NCI-H2029 (cell line): Measurements from ENCODE around the gene ZNF618.

ENCODE experiments used
- DNase-seq: peaks from one replicate; lab custom pipeline; 2025; lab: John Stamatoyannopoulos, UW

The ZNF618 gene

DNA sequence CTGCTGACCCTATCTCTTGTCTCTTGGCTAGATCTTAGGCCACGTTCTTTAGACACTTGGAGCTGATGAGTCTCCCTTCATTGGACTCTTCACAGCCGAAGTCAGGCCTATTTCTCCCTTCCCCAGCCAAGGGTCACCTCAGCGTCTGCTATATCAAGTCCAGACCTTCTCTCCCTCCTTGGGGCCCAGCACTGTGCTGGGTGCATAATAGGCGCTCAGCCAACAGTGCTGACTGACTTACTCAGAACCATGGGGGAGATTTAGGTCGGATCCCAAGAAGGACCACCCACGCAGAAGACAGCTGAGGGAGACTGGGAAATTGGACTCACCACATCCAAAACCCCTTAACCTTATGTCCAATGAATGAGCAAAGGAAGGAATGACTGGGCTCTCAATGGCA is 207.6 kb downstream of the ZNF618 start:
- DNase-seq, result no peak

DNA sequence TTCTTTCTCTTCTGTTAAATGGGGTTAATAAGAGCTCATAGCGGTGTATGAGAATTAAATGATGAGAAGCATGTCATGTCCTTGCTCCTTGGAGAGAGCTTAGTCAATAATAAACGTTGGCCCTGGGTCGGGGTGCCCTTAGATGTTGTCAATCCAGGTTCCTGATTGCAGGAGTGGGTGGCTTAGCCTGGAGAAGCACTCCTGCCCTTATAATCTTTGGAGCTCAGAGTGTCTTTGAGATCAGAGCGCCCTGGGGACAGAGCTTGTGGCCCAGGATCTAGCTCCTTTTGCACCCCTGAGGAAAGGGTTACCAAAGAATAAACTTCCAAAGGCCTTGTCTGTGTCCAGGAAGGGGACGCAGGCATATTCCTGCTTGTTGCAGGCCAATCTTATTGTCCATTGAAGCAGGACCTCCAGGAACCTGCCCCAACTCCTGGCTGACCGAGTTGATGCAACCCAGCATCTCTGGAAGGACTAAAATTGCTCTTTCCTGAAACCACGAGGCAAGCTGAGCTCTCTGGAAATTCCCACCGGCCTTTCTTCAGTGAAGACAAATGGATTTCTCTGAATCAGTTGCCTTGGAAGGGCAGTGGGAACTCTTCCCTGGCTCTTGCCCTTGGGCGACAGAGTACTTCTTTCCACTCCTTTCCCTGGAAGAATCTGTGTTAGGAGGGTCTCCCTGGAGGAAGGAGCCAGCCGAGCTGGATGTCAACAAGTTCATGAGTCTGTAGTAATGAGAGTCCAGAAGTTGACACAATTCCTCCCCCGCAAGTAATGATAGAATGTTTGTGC is 208.4 kb downstream of the ZNF618 start:
- no peak for DNase-seq

DNA sequence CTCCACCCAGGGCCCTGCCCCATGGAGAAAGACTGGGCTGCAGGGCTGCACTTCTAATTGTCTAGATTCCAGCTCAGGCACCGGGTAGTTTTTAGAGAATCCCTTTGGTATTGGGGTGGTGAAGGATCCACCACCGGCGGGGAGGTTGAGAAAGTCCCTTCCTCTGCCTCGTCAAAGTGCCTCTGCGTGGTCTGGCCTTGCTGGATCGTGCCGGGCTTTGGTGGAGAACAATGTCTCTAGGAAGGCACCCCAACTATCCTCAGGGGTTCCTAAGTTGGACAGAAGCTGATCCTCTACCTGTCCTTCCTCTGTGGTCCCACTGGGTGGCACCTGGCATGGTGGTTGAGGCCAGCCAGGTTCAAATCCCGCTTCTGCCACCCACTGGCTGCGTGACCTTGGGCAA is 209.3 kb downstream of the ZNF618 start:
- no peak for DNase-seq

DNA sequence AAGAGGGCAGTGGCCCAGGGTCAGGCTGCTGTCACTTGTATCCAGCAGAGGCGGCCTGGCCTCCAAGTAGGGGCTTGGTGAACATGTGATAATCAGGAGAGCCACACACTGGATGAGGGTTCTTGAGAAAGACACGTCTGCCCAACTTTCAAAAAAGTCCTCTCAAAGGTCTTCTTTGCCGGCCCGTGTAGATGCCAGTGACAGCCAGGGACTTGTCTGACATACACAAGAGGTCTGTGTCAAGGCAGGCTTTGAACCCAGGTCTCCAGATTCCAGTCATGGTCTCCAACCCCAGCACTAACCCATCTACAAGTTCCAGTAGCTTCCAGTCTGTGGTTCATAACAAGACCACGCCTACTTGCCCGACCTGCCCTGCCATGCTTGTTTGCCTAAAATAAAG is 209.9 kb downstream of the ZNF618 start:
- DNase-seq, result no peak

DNA sequence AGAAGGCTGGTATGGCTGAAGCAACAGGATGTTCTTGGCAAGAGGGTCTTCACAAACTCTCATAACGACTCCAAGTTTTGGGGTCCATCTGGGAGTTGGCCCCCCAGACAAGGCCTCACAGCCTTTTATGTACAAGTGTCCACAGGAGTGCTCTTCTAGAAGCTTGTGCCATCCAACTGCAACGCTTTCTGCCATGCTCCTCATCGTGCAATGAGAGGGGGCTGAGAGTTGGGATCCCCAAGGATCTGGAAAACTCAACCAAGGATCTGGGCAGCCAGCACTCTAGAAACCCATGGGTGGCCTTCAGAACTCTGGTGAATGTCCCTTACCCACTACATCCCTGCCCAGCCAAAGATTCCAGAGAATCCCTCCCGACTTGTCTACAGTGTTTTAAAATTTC is 210.5 kb downstream of the ZNF618 start:
- no peak for DNase-seq

DNA sequence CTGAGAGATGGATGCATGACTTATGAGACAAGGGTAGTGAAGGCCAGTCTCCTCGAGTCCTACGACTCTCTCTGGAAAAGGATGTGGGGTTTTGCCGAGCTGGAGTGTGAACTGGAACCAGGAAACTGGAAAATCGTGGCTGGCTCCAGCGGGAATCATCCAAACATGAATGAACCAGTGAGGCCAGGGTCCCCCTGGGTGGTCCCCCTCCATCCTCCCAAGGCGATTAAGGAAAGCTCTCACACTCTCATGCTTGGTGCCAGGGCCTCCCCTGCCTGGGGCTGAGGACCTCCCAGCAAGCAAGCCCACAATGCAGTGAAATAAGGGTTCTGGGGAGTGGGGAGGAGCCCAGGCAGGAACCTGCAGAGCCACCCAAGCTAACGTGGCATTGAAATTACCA is 211.6 kb downstream of the ZNF618 start:
- no peak for DNase-seq

DNA sequence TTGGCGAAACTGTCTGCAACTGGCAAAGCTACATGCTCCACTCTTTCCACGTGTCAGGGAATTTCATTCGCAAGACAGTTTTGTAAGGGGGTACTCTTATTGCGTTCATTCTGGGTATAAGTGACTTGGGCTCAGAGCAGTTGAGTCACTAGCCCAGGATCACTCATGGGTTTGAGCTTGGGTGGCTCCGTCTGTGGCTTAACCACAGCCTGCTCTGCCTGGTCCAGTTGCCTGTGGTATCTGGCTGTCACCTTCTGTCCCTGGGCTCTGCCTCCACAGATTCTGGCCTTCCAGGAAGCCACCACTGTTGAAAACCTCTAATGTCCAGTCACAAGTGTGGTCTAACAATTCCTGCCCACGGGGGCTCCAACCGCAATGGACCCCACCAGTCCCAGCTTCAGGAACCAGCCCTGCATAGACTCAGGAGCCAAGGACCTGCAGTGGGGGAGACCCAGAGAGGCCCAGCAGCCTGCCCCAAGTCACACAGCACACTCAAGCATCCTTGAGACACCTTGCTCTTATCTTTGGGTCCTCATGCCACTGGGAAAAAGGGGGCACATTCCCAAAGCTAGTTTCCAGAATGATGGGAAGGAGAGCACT is 212.6 kb downstream of the ZNF618 start:
- no peak for DNase-seq

DNA sequence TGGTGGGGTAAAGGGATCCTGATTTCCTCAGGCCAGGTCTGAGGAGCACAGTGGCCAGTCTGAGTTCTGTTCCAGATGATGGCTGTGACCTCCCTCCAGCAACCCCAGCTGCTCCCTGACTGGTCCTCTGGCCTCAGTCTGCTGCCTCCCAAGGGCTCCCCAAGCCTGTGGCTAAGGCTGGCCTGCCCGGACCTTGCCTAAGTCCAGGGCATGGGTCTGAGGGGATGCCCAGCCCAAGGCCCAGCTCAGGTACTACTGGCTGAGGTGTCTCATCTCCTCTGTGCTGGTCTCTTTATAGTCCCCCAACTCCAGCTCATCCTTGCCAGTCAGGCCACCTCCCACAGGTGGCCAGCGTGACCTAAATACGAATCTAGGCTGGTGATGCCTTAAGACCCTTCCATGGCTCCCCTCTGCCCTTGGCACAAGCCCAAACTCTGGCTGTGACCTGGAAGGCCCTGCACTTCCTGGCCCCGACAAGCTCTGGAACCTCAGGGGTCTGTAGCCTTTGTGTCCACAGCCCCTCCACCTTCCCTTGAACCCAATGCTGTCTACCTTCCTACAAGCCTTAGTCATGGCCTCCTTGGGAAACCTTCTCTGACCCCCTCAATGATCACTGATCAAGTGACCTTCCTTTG is 213.2 kb downstream of the ZNF618 start:
- DNase-seq, result no peak

DNA sequence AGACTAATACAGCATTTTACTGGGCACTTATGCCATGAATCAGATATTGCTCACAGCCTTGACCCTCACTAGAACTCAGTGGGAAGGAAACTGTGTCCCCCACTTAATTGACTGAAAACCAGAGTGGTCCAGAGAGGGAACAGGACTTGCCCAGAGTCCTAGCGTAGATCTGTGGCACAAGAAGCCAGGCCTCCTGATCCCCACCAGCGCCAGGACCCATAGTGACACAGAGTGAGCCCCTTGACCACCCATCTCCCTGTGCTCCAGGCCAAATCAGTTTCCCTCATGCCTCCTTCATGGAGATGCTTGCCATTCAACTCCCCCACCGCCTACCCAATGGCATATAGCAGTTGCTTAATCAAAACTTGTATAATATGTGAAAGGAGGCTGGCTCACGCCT is 214.7 kb downstream of the ZNF618 start:
- DNase-seq, result no peak

DNA sequence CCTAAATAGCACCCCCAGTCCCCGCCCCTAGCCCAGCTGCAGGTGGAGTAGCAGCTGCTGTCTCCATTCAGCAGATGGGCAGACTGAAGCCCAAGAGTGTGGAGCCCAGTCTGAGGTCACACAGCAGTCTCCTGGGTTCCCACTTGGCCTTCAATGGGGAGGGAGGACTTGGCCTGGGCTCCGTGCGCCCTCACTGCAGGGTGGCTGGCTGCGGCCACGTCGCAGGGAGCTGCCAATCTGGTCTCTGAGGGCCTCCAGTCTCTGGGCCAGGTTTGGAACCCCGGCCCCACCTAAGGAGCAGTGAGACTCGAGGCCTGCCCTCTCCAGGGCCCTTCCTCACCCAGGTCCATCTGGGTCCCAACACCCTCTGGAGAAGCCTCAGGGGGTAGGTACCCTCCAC is 215.6 kb downstream of the ZNF618 start:
- no peak for DNase-seq

DNA sequence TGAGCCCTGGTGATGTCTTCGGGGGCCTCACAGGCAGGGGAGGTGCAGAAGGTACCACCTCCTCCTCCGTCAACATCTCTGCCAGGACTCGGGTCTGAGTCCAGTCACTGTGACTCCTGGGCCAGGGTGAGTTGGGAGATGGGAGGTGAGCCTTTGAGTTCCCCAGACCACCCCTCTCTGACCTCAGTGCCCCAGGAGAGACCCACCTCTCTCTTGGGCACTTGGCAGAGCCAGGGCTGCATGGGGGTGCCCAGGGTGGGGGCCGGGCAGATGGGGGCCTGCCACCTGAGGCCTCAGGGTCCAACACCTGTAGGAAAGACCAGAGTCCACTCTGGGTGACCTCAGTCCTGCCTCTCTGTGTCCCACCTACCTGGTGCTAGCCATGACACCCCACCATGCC is 216.2 kb downstream of the ZNF618 start:
- DNase-seq, result no peak

DNA sequence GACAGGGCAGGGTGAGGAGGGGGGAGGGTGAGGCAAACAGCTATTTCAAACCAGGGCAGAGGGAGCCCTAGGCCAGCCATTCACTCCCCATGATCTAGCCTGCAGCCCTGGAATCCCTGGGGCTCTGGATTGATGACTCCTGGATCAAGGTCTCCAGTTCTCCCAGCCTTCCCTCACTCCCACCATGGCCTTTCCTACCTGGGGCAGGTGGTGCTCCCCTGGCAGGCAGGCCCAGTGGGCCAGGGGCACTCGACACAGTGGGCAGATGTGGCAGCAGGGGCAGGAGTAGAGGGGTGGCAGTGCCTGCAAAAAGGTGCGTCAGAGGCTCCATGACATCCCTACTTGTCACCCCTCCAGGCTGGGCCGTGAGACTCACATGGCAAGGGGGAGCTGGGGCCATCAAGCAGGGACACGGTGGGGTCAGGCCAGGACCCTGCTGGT is 216.9 kb downstream of the ZNF618 start:
- DNase-seq, result no peak

DNA sequence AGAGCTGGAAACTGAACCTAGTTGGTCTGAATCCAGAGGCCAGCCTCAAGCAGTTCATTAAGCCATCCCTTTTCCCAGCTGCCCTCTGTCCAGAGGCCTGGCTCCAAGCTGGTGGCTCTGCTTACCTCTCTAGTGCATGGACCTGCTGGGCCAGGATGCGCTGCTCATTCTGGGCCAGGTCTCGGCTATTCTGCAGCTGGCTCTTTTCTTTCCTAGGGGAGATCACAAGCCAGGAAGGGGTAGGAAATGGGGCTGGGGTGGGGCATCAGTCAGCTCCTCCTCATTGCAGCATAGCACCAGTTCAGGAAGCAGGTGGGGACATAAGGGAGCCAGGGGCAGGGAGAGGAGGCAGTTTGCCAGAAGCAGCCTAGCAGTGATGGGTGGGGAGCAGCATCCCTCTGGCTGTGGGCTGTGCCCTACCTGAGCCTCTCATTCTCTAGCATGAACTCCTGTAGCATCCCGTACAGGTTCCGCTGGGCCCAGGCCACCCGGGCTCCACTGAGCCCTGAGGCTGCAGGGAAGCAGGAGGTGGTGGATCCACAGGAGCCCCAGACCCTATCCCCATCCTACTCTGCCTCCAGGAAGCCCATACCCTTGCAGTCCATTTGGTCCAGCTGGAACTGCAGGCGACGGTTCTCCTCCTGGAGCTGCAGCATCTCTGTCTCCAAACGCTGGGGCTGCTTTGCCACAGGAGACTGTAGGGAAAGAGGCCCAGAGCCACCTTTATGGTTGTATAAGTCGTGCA is 217.8 kb downstream of the ZNF618 start:
- DNase-seq, result no peak

DNA sequence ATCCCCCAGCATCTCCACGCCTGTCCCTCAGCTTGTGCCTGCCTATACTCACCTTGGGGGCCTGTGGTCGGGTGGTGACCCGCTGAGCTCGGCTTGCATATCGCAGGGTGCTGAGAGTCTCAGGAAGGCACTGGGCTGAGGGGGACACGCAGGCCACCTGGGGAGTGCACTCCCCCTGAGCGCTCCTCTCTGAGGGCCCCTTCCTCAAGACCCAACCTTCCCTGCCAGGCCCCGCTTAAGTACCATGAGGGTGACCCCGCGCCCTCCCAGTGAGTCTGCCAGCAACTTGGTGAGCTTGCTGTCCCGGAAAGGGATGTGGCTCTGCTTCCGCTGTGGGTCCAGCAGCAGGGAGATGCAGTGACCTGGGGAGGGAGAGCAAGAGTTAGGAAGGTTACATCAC is 218.9 kb downstream of the ZNF618 start:
- no peak for DNase-seq

DNA sequence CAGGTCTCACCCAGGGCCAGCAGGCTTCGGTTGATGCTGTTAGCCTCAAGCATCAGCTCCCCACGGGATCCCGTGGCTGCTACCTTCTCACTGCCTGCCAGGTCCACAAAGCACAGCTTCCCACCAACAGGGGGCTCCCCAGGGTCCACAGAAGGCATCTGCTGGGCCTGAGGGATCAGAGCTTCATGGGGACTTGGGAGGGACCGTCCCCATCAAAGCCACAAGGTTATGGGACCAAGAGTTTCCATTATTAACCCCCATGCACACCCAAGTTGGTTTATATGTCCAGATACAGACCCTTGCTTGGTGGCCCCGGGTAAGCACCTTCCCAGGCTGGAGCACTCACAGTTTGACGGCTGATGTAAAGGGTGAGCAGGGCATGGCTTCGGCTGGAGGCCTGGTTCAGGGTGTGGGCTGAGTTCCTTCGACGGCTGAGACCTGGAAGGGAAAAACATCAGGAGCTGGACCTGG is 220.0 kb downstream of the ZNF618 start:
- no peak for DNase-seq

DNA sequence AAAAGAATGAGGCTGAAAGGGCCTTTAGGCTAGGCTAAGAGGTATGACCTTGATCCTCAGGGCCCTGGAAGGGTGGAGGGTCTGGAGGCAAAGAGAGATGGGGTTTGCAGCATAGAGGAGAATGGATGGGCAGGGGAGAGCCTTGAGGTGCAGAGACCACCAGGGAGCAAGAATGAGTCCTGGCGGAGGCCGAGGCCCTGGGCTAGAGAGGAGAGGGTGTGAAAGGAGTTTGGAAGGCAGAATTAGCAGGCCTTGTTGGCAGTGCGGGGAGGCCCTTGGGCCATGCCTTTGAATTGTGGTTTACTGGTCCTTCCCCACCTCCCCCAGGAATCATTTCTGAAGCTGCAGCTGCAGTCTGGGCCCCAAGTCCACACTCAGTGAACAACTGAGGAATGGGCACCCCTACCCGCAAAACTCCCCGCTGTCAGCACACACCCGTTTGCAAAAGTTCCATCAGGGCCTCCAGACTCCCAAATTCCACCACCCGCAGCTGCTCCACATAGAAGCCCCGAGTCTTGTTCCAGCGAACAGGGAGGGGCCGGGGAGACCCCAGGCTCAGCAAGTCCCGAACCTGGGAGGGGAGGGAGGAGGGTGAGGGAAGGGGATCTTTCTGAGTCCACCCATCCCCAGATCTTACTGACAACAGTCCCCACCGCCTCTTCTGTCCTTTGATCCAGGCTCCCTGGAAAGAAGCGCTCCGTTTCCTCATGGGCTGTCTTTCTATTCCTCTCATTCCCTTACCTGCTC is 220.9 kb downstream of the ZNF618 start:
- DNase-seq, result no peak

DNA sequence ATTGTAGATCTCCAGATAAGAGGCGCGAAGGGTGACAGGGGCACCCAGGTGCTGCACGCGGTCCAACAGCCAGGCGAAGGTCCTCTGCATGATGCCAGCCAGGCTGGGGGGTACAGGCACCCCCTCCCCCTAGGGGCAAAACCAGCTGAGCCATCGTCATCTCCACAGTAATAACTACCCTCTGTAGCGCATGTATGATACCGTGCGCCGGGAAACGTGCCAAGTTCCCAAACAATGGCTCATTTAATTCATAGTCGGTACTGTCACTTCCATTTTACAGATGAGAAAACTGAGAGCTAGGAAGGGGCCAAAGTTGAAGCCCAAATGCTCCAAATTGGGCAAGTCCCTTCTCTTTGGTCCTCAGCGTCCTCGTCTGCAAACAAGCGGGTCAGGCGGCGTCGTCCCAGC is 221.5 kb downstream of the ZNF618 start:
- no peak for DNase-seq

DNA sequence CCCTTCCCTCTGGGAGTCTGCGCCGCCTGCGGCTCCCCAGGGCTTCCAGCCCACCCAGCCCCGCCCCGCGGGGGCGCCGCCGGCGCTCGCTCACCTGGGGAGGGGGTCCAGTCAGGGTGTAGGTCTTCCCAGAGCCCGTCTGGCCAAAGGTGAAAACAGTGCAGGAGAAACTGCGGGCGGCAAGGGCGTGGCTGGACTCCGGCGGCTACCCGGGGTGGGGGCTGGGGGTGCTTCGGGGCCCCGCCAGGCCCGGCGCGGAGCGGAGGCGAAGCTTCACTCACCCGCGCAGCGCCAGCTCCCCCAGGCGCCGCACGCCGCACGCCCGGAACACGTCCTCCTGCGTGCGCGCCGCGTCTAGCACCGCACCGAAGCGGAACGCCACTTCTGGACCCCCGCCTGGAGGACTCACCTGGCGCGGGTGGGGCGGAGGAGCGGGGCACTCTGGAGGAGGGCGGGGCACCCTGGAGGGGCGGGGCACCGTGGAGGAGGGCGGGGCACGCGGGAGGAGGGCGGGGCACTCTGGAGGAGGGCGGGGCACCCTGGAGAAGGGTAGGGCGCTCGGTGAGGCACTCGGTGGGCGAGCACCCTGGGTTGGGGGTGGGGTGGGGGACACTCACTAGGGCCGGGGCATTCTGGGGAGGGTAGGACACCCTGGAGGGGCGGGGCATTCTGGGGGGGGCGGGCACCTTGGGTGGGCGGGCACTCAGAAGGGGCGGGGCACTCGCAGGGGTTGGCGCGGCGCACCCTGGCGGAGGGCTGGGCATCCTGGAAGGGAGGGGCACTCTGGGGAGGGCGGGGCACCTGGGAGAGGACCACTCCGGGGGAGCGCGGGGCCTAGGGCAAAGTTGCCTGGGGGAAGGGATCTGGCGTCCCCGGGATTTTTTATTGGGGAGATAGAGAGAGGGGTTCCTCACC is 222.2 kb downstream of the ZNF618 start:
- DNase-seq, result peak; percentile 68

DNA sequence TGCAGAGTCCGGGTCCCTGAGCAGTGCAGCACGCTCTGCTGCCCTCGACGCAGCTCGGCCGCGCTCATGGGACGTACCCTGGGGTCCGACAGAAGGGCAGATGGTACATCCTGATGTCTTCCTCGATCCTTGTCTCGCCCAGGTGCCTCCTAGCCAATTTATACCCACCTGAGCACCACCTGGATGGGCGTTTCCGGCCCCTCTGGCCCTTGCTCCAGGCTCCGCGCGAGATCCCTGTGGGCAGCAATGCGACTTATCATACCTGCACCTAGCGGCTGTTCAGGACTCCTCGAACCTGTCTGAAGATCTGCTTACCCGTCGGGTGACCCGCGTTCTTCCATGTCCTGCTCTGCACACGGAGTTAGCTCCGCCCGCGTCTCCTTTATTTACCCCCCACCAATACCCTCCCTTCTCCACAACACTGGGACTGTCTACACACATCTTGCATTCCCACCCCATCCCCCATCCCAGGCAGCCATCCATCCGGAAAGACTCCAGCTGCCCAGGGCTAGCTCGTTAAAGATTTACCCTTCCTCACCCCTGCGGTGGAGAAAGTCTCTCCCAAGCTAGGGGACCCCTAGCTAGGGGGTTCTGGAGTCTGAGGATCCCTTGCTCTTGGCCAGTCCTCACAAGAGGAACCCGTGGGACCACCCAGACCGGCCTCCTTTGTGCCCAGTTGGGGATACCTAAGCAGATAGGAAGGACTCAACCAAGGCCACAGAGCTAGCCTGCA is 223.0 kb downstream of the ZNF618 start, which contains the start of gene KIF12:
Gene KIF12, minus strand, starts transcription at position 357 of the 733 bp plus-strand sequence. Its CDS starts 16 bp downstream, at position 341.
- peak; percentile 17 for DNase-seq
